Astrocyte (in vitro differentiated cells and primary cell): ENCODE data around the gene BCAT1. TPM values are rescaled to one million over a fixed set of nuclear protein-coding genes. Genes with fewer than 3 reads are reported as not detected.

Source experiments
- DNase-seq: peaks from one replicate; pipeline ENCODE4 v3.0.0-alpha.2; 2010; ENCODE audit warnings: low read depth
- FAIRE-seq: peaks from 2 replicates; lab custom pipeline; 2011; peaks lifted over from hg19 to GRCh38; lab: Jason Lieb, UNC
- H2AFZ ChIP-seq: 2 replicates; pipeline ENCODE4 v1.6.0; 2012; ENCODE audit warnings: low read depth, low read length, inconsistent platforms
- H3K27ac ChIP-seq: 2 replicates; pipeline ENCODE4 v1.5.1; 2011; ENCODE audit warnings: low read depth, low read length, inconsistent platforms
- H3K27me3 ChIP-seq: 2 replicates; pipeline ENCODE4 v1.6.0; 2011; ENCODE audit warnings: low read length, inconsistent platforms; ENCODE audit not compliant: insufficient read depth
- H3K36me3 ChIP-seq: 2 replicates; pipeline ENCODE4 v1.5.1; 2011; ENCODE audit warnings: low read length, inconsistent platforms; ENCODE audit not compliant: insufficient read depth
- H3K4me1 ChIP-seq: 2 replicates; pipeline ENCODE4 v1.5.1; 2011; ENCODE audit warnings: low read length, inconsistent platforms; ENCODE audit not compliant: insufficient read depth
- H3K4me2 ChIP-seq: 2 replicates; pipeline ENCODE4 v1.6.0; 2012; ENCODE audit warnings: low read length, inconsistent platforms
- H3K4me3 ChIP-seq: 2 replicates; pipeline ENCODE4 v1.5.1; 2011; ENCODE audit warnings: low read depth, mild to moderate bottlenecking, low read length, inconsistent platforms; ENCODE audit not compliant: insufficient read depth
- H3K79me2 ChIP-seq: 2 replicates; pipeline ENCODE4 v1.6.0; 2012; ENCODE audit warnings: mild to moderate bottlenecking, low read length, inconsistent platforms; ENCODE audit not compliant: insufficient read depth
- H3K9ac ChIP-seq: 2 replicates; pipeline ENCODE4 v1.6.0; 2012; ENCODE audit warnings: mild to moderate bottlenecking, low read length, inconsistent platforms
- H3K9me3 ChIP-seq: 2 replicates; pipeline ENCODE4 v1.5.1; 2012; ENCODE audit warnings: low read depth, mild to moderate bottlenecking, low read length, inconsistent platforms; ENCODE audit not compliant: insufficient read depth
- H4K20me1 ChIP-seq: 2 replicates; pipeline ENCODE4 v1.6.0; 2012; ENCODE audit warnings: low read length, inconsistent platforms; ENCODE audit not compliant: insufficient read depth
- H3K27ac Mint-ChIP-seq: one replicate; pipeline ENCODE4 v1.8.0; 2021; ENCODE audit warnings: mild to moderate bottlenecking, mixed read lengths; ENCODE audit not compliant: unreplicated experiment
- H3K27me3 Mint-ChIP-seq: one replicate; pipeline ENCODE4 v1.8.0; 2021; ENCODE audit warnings: low read depth, mixed read lengths; ENCODE audit not compliant: unreplicated experiment
- H3K36me3 Mint-ChIP-seq: one replicate; pipeline ENCODE4 v1.8.0; 2021; ENCODE audit warnings: low read depth, mixed read lengths; ENCODE audit not compliant: unreplicated experiment
- H3K4me1 Mint-ChIP-seq: one replicate; pipeline ENCODE4 v1.8.0; 2021; ENCODE audit warnings: low read depth, mixed read lengths; ENCODE audit not compliant: unreplicated experiment
- H3K4me3 Mint-ChIP-seq: one replicate; pipeline ENCODE4 v1.8.0; 2021; ENCODE audit warnings: mild to moderate bottlenecking, moderate library complexity, mixed read lengths; ENCODE audit not compliant: unreplicated experiment
- H3K9me3 Mint-ChIP-seq: one replicate; pipeline ENCODE4 v1.8.0; 2021; ENCODE audit warnings: mild to moderate bottlenecking, mixed read lengths; ENCODE audit not compliant: unreplicated experiment
- EZH2 ChIP-seq: IDR thresholded peaks from 2 replicates; pipeline ENCODE4 v1.6.1; 2012; ENCODE audit warnings: mild to moderate bottlenecking, low read length, inconsistent platforms; ENCODE audit not compliant: insufficient read depth
- total RNA-seq: library from RNA; stranded (reverse); gene quantifications from 2 replicates; pipeline ENCODE4 v1.2.1, GENCODE V29; 2021
- TF ChIP-seq, protein P1 (sequence below): IDR thresholded peaks from 2 replicates; pipeline ENCODE4 v1.5.1; 2011; ENCODE audit warnings: low read depth, mild to moderate bottlenecking, inconsistent platforms, low read length, moderate library complexity; ENCODE audit not compliant: insufficient read depth

Gene BCAT1
- total RNA-seq, 1 donor from 2014 or later: 476 TPM

DNA sequence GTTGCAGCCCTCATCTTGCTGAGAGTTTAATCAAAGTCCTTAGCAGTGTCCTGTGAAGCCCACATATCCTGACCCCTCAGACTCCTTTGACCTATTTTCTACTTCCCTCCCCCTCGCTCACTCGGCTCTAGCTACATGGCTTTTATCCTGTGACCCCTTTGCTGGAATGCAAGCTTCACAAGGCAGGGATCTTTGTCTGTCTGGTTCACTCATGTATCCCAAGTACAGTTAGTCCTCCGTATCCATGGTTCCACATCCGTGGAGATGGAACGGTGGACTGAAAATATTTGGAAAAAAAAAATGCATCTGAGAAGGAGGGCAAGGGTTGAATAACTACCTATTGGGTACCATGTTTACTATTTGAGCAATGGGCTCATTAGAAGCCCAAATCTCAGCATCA, 173.8 kb downstream of the BCAT1 start:
- TF ChIP-seq EZH2: no peak
- TF ChIP-seq, protein P1, sequence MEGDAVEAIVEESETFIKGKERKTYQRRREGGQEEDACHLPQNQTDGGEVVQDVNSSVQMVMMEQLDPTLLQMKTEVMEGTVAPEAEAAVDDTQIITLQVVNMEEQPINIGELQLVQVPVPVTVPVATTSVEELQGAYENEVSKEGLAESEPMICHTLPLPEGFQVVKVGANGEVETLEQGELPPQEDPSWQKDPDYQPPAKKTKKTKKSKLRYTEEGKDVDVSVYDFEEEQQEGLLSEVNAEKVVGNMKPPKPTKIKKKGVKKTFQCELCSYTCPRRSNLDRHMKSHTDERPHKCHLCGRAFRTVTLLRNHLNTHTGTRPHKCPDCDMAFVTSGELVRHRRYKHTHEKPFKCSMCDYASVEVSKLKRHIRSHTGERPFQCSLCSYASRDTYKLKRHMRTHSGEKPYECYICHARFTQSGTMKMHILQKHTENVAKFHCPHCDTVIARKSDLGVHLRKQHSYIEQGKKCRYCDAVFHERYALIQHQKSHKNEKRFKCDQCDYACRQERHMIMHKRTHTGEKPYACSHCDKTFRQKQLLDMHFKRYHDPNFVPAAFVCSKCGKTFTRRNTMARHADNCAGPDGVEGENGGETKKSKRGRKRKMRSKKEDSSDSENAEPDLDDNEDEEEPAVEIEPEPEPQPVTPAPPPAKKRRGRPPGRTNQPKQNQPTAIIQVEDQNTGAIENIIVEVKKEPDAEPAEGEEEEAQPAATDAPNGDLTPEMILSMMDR: no peak
- FAIRE-seq (no peak), DNase-seq (no peak)
- Histone ChIP-seq H4K20me1 (no peaks in the 10 kb centered on the region), H3K4me1 (peaks cover 4% of the 10 kb centered on the region), H3K4me2 (no peak overlapping the region), H3K36me3 (no peaks in the 10 kb centered on the region), H3K9me3 (no peaks in the 10 kb centered on the region), H3K79me2 (no peaks in the 10 kb centered on the region), H3K27me3 (no peaks in the 10 kb centered on the region), H3K4me3 (no peak overlapping the region), H3K27ac (no peak overlapping the region), H3K9ac (no peak overlapping the region), H2AFZ (no peak overlapping the region)
- H3K27me3 Mint-ChIP-seq: no peaks in the 10 kb centered on the region
- no peaks in the 10 kb centered on the region for H3K9me3 Mint-ChIP-seq
- H3K27ac Mint-ChIP-seq: no peak overlapping the region
- no peaks in the 10 kb centered on the region for H3K36me3 Mint-ChIP-seq
- no peak overlapping the region for H3K4me3 Mint-ChIP-seq
- peaks cover 20% of the 10 kb centered on the region for H3K4me1 Mint-ChIP-seq

DNA sequence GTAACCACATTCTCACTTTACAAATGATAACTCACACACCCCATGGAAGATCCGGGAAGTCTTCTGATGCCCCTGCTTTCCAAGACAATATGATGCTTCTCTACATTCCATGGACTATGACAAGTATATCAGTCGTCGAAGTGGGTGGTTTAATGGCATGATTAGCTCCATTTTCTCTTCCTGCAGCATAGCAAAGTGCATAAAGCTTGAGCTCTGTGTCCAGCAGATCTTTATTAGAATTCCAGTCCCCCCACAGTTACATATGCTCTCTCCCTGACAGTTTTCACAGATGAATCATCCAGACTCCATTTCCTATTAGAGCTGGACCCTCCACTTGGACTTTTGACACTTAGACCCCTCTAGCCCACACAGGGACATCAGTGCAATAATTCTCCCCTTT, 174.9 kb downstream of the BCAT1 start:
- Histone ChIP-seq H3K79me2 (no peaks in the 10 kb centered on the region), H3K9me3 (no peaks in the 10 kb centered on the region), H4K20me1 (no peaks in the 10 kb centered on the region), H3K9ac (no peak overlapping the region), H3K4me3 (no peak overlapping the region), H3K27ac (no peak overlapping the region), H3K36me3 (no peaks in the 10 kb centered on the region), H2AFZ (no peak overlapping the region), H3K27me3 (no peaks in the 10 kb centered on the region), H3K4me2 (no peak overlapping the region), H3K4me1 (peaks cover 4% of the 10 kb centered on the region)
- no peaks in the 10 kb centered on the region for H3K9me3 Mint-ChIP-seq
- H3K4me3 Mint-ChIP-seq: no peak overlapping the region
- no peaks in the 10 kb centered on the region for H3K27me3 Mint-ChIP-seq
- H3K36me3 Mint-ChIP-seq: no peaks in the 10 kb centered on the region
- DNase-seq (no peak), FAIRE-seq (no peak)
- H3K4me1 Mint-ChIP-seq: peaks cover 20% of the 10 kb centered on the region
- TF ChIP-seq EZH2: no peak
- TF ChIP-seq, protein P1: no peak
- H3K27ac Mint-ChIP-seq: no peak overlapping the region

DNA sequence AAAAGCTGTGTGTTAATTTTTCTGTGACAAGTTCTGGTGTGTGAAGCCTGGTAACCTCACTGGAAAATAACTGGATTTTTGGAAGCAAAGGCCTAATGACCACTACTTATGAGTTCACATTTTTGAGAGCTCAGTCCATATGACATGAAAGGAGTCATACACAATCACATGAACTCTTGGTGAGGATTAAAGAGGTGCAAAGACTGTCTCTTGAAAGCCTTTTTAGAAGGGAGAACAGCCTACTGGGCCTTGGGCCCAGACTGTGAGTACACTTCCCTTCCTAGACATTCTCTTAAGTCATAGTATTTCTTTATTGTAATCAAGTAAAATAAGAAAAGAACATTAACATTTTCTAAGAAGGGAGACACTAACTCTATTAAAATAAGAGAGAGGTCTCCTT, 176.1 kb downstream of the BCAT1 start:
- TF ChIP-seq EZH2: no peak
- TF ChIP-seq, protein P1: no peak
- no peak for FAIRE-seq
- no peak overlapping the region for H3K27ac ChIP-seq

More for the DNA sequence above, 176.1 kb downstream of the BCAT1 start:
- peaks cover 1% of the 10 kb centered on the region for H3K9me3 Mint-ChIP-seq
- Histone ChIP-seq H3K9me3 (no peaks in the 10 kb centered on the region), H3K4me1 (peaks cover 4% of the 10 kb centered on the region), H3K9ac (no peak overlapping the region), H3K27me3 (no peaks in the 10 kb centered on the region), H2AFZ (no peak overlapping the region), H3K79me2 (no peaks in the 10 kb centered on the region), H4K20me1 (no peaks in the 10 kb centered on the region), H3K4me2 (no peak overlapping the region), H3K36me3 (no peaks in the 10 kb centered on the region), H3K4me3 (no peak overlapping the region)
- no peaks in the 10 kb centered on the region for H3K27me3 Mint-ChIP-seq
- H3K4me3 Mint-ChIP-seq: no peak overlapping the region
- no peaks in the 10 kb centered on the region for H3K36me3 Mint-ChIP-seq
- no peak overlapping the region for H3K27ac Mint-ChIP-seq
- no peak for DNase-seq
- H3K4me1 Mint-ChIP-seq: peaks cover 20% of the 10 kb centered on the region
